Measurements from ENCODE around the gene MAP3K14. TPM values are rescaled to one million over a fixed set of nuclear protein-coding genes. Genes with fewer than 3 reads are reported as not detected.

MAP3K14 gene
- polyA plus RNA-seq, 1 experiment, result 4.9 TPM

DNA sequence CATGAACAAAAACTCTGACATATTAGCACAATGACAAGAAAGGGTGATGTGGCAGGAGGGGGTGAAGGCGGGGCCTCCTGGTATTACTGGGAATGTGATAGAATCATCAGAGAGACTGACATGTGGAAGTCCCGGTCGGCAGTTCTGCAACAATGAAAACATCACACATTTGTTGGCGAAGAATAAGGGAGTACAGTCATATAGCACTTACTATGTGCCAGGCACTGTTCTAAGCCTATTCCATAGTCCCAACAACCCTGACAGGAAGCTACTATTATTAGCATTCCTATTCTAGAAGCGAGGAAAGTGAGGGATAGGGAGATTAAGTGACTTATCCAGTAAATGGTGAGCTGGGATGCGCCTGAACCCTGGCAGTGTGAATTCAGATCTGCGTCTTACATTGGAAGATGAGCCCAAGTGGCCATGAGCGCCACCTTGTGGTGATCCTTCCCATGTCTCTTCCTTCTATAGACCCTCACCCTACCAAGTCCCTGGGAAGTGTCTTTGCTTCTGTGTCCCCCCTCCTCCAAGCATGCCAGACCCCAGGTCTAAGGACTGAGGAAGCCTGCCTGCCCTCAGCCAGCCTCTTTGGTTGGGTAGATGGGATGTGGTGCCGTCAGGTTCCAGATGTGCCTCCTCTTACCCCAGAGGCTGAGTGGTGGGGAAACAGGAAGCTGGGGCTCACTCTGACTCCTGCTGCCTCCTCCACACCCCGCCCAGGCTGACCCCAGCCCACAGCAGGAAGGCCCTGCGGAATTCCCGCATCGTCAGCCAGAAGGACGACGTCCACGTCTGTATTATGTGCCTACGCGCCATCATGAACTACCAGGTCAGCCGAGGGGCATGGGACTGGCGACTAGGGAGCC lies 81.2 kb downstream of the MAP3K14 start:
- H3K27ac ChIP-seq (ENCODE audit: low read depth, low read length), result no peak overlapping the region
- ChIA-PET POLR2A (interaction anchor here (1.0 kb wide), 1 partner anchor 87 kb away, joined by 6 read pairs; the partner anchor contains the start of gene HEXIM1), CTCF (interaction anchor here (0.7 to 3.0 kb wide), 22 partner anchors 8 to 162 kb away, joined by 3 to 48 read pairs (median 4); partner anchors contain the start of gene ACBD4)
- H3K27me3 ChIP-seq (ENCODE audit: control insufficient read depth, insufficient read depth, low read length), result peaks cover 10% of the 10 kb centered on the region
- TF ChIP-seq CTCF (IDR thresholded peaks at IDR 0.05; ENCODE audit: low read depth, low read length), result peak; percentile 81
- H3K9me3 ChIP-seq (ENCODE audit: control insufficient read depth, insufficient read depth, low read length), result no peaks in the 10 kb centered on the region; the same call in 1 of the 2 replicates
- peak; percentile 49 for DNase-seq (ENCODE audit: low read depth, low spot score)
- H3K4me3 ChIP-seq (ENCODE audit: low read depth, low read length), result no peak overlapping the region

DNA sequence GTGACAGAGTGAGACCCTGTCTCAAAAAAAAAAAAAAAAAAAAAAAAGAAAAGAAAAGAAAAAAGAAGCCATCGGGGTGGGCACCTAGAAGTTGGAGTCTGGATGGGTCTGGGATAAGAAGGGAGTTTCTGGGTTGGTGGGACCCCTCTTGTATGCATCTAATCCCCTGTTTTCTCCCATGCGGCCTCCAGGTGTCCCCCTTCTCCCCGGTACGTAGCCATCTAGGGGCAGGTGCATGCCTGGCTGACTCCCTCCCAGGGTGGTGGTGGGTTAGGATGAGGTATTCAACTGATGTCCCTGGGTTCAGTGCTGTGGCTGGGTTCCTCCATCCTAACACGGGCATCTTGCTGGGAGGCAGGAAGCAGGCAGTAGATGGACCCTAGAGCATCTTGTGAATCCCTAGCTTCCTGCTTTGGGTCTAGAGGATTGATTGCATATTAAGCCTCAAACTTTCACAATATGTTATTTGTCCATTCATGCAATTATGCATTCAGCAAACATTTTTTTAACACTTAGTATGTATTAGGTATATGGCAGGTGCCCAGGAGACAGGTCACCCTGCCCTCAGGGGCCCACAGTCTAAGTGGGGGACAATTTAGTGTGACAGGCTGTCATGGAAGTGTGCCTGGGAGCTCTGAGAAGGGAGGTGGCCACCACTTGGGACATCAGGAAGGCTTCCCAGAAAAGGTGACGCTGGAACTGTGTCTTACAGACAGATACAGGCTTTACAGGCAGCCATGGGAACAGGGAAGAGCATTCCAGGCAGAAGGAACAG lies 82.0 kb downstream of the MAP3K14 start:
- no peak for DNase-seq (ENCODE audit: low read depth, low spot score)
- ChIA-PET CTCF (interaction anchor here (0.7 to 3.0 kb wide), 11 partner anchors 7 to 163 kb away, joined by 3 to 48 read pairs (median 5); partner anchors contain the start of gene ACBD4), POLR2A (interaction anchor here (1.0 kb wide), 1 partner anchor 86 kb away, joined by 6 read pairs; the partner anchor contains the start of gene HEXIM1)
- H3K4me3 ChIP-seq (ENCODE audit: low read depth, low read length), result no peak overlapping the region
- H3K27ac ChIP-seq (ENCODE audit: low read depth, low read length), result no peak overlapping the region
- TF ChIP-seq CTCF (IDR thresholded peaks at IDR 0.05; ENCODE audit: low read depth, low read length), result peak; percentile 35
- H3K9me3 ChIP-seq (ENCODE audit: control insufficient read depth, insufficient read depth, low read length), result no peaks in the 10 kb centered on the region; the same call in 1 of the 2 replicates
- H3K27me3 ChIP-seq (ENCODE audit: control insufficient read depth, insufficient read depth, low read length), result peaks cover 6% of the 10 kb centered on the region

- POLR2A ChIA-PET, result no interaction called here
- CTCF ChIA-PET, result interaction anchor here (1.2 to 4.4 kb wide), 4 partner anchors 14 to 98 kb away, joined by 4 to 31 read pairs (median 4); partner anchors contain the start of gene ACBD4
- no peak overlapping the region for H3K27ac ChIP-seq (ENCODE audit: low read depth, low read length)
- peaks cover 6% of the 10 kb centered on the region for H3K27me3 ChIP-seq (ENCODE audit: control insufficient read depth, insufficient read depth, low read length)
- TF ChIP-seq CTCF (IDR thresholded peaks at IDR 0.05; ENCODE audit: low read depth, low read length), result no peak
- DNase-seq (ENCODE audit: low read depth, low spot score), result no peak
- no peak overlapping the region for H3K4me3 ChIP-seq (ENCODE audit: low read depth, low read length)
- H3K9me3 ChIP-seq (ENCODE audit: control insufficient read depth, insufficient read depth, low read length), result no peaks in the 10 kb centered on the region; the same call in 1 of the 2 replicates
Measured at GRCh38 chr17:45233423-45233924, 83.3 kb downstream of the MAP3K14 start.

DNA sequence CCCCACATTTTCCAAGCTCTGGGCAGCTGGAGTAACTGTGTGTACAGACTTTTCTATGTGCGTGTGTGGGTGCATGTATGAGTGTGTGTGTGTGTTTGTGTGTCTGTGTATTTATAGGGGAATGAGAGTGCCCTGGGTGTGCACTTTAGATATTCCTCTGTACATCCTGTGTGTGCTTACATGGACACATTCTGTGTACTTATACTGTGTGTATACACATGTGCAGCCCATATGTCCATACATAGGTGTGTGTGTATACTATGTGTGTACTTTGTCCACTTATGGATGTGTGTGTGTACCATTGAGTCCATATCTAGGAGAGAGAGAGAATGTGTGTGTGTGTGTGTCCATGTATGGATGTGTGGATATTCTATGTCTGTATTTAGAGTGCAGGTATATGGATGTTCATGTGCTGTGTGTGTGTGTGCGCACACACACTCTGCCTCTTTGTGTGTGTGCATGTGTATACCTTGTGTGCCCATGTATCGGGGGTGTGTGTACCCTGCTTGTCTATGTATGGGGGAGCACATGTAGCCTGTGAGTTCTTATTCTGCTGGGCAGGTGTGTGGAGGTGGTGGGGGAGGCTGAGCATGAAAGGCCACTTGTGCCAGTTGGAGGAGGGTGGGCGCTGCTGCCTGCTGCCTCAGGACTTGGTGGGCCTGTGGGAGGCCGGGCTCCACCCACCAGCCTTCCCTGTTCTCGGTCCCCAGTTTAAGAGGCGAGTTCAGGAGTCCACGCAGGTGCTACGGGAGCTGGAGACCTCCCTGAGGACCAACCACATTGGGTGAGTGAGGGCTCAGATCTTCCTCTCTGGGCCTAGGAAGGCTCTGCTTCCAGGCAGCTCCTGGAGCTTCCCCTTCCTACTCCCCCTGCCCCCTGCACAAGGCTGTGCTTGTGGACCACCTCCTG lies 84.1 kb downstream of the MAP3K14 start:
- Histone ChIP-seq H3K27ac (ENCODE audit: low read depth, low read length) (no peak overlapping the region), H3K9me3 (ENCODE audit: control insufficient read depth, insufficient read depth, low read length) (no peaks in the 10 kb centered on the region), H3K4me3 (ENCODE audit: low read depth, low read length) (no peak overlapping the region), H3K27me3 (ENCODE audit: control insufficient read depth, insufficient read depth, low read length) (peaks cover 6% of the 10 kb centered on the region)
- no peak for TF ChIP-seq CTCF (IDR thresholded peaks at IDR 0.05; ENCODE audit: low read depth, low read length)
- no peak for DNase-seq (ENCODE audit: low read depth, low spot score)
- CTCF ChIA-PET, result interaction anchor here (0.6 to 4.4 kb wide), 6 partner anchors 14 to 98 kb away, joined by 3 to 31 read pairs (median 4); partner anchors contain the start of gene ACBD4
- POLR2A ChIA-PET, result interaction anchor here (0.6 kb wide), 1 partner anchor 20 kb away, joined by 8 read pairs; no protein-coding TSS in a partner anchor

Data from AG04450 (cell line).